ENCODE measurements around the gene METTL2A.
"Not testable (repeated sequence)": the region's sequence is repeated elsewhere in the genome, so short reads cannot be mapped to it uniquely, and the experiment has no call there.

Gene METTL2A, protein sequence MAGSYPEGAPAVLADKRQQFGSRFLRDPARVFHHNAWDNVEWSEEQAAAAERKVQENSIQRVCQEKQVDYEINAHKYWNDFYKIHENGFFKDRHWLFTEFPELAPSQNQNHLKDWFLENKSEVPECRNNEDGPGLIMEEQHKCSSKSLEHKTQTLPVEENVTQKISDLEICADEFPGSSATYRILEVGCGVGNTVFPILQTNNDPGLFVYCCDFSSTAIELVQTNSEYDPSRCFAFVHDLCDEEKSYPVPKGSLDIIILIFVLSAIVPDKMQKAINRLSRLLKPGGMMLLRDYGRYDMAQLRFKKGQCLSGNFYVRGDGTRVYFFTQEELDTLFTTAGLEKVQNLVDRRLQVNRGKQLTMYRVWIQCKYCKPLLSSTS
- 26.0 to 33.7 (median 29.4) reads per million in 4 experiments for total RNA-seq

- peak; percentile 73 for DNase-seq
These were observed at the start of gene METTL2A for GRCh38 chr17:62423647-62424461. Gene METTL2A, plus strand, starts transcription at chr17:62423897. Its CDS starts 6 bp downstream, at chr17:62423903.

DNA sequence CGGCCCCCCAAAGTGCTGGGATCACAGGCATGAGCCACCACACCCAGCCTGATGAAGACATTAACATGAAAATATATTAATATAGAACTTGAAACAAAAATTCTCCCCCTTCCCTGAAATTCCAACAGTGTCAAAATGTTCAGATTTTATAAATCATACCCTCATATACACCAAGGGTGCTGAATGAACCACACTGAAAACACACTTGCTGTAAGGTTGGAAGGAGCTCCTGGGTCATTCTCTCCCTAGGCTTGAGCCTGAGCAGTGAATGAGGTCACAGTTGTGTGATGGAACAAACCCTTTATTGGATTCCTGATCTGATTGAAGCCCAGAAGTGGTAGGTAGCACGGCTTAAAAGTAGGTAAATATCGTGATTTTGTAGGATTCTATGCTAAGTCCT, 43.4 kb upstream of the METTL2A start, which contains the start of gene EFCAB3:
EFCAB3 (plus strand) TSS at position 301 of the 400 bp plus-strand sequence. CDS start 2,427 bp downstream, outside the sequence.
- no peak for DNase-seq

GRCh38 chr17:62381561-62381960, 42.1 kb upstream of the METTL2A start:
- no peak for DNase-seq

DNA sequence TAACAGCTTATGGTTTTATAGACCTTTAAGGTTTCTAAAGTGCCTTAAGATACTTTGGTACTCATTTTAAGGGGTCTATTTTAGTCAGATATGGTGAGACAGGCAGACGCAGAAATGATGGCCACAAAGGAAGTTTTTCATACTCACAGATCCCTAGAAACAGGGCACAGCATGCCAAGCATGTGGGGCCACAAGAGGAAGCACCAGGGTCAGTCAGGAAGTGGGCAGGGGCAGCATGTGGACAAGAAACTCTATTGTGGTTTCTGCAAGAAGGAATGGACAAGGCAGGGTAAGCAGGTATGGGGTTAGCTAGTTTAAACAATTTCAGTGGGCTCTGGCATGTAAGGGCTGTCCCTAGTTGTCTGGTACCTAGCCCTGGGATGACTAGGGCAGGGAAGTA, 34.8 kb upstream of the METTL2A start:
- no peak for DNase-seq

DNA sequence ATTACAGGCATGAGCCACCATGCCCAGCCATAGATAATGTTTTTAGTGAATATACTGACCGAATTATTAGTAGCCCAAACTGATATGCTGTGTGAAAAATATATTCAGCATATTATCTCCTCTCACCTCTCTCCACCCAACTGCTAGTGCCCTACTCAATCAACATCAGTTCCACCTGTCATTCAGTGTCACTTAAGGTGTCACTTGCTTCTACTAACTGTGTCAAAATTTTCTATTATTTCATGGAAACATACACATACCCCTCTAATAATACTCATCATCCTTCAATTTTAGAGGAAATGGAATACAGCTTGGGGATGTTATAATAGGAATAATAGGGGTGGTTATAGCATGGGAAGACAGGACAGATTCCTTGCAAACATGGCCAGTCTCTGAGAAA, 30.8 kb upstream of the METTL2A start:
- DNase-seq = no peak

DNA sequence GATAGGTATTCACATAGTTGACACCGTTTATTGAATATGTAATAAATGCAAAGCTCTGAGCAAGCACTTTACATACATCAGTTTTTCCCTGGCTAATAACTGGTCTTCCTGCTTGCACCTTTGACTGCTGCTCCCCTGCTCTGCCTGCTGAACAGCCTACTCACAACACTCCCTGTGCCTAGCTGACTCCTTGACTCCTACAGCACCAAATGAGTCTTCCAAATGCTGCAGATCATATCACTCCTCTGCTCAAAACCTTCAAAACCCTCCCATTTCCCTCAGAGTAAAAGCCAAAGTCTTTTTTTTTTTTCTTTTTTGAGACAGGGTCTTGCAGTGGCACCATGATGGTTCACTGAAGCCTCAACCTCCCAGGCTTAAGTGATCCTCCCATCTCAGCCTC, 24.8 kb upstream of the METTL2A start:
- DNase-seq = no peak

DNA sequence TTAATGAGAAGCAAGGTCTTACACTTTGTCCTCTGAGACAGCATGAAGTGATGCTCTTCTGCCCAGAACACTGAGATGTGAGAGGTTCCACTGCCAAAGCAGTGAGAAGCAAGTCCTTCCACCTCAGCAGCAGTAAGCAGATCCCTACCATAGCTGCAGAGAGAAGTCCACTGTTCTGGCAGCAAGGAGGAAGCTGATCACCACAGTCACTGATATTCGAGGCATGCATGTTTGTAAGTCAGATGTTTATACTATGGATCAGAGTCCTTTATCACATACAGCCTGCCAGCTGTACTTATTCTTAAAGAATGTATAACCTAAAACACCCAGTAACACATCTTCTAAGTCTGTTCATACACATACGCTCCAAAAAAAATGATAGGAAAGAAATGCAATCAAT, 18.2 kb upstream of the METTL2A start:
- no peak for DNase-seq

GRCh38 chr17:62413090-62413489, 10.6 kb upstream of the METTL2A start:
- not testable (repeated sequence) for DNase-seq

DNA sequence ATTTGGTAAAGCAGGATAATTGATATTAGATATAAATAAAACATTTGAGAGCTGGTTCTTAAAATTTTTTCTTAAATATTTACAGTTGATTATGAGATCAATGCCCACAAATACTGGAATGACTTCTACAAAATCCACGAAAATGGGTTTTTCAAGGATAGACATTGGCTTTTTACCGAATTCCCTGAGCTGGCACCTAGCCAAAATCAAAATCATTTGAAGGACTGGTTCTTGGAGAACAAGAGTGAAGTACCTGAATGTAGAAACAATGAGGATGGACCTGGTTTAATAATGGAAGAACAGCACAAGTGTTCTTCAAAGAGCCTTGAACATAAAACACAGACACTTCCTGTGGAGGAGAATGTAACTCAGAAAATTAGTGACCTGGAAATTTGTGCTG, 2.5 kb downstream of the METTL2A start:
- DNase-seq = not testable (repeated sequence)

DNA sequence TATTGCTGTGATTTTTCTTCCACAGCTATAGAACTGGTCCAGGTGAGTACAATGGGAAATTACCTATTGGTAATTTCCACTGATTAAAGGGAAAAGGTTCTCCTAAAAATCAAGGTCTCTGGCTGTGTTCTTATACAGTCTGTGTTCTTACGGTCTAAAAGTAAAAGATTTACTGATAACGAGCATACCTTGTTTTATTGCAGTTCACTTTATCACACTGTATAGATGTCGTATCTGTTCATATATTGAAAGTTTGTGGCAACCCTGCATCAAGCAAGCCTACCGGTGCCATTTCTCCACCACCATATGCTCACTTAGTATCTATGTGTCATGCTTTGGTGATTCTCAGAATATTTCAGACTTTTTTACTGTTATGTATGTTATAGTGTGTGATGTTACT, 11.6 kb downstream of the METTL2A start:
- not testable (repeated sequence) for DNase-seq

DNA sequence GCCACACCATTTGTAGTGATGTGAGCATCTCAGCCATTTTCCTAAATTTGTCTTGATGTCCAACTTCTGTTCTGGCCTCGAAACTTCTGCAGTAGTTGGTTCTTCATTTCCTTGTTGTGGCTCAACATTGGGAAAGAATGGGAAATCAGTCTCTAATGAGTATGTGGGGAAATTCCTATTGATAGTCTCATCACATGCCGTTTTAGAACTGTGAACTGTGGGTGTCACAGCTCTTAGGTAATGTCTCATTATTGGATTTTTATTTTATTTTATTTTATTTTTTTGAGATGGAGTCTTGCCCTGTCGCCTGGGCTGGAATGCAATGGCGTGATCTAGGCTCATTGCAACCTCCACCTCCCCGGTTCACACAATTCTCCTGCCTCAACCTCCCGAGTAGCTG, 17.5 kb downstream of the METTL2A start:
- not testable (repeated sequence) for DNase-seq

GRCh38 chr17:62444063-62444462, 20.4 kb downstream of the METTL2A start:
- no peak for DNase-seq

GRCh38 chr17:62445791-62446190, 22.1 kb downstream of the METTL2A start:
- DNase-seq = not testable (repeated sequence)

GRCh38 chr17:62452195-62452594, 28.5 kb downstream of the METTL2A start:
- not testable (repeated sequence) for DNase-seq

GRCh38 chr17:62453041-62453440, 29.3 kb downstream of the METTL2A start:
- DNase-seq = not testable (repeated sequence)

- DNase-seq = not testable (repeated sequence)
These were observed 30.0 kb downstream of the METTL2A start for GRCh38 chr17:62453656-62454055.

DNA sequence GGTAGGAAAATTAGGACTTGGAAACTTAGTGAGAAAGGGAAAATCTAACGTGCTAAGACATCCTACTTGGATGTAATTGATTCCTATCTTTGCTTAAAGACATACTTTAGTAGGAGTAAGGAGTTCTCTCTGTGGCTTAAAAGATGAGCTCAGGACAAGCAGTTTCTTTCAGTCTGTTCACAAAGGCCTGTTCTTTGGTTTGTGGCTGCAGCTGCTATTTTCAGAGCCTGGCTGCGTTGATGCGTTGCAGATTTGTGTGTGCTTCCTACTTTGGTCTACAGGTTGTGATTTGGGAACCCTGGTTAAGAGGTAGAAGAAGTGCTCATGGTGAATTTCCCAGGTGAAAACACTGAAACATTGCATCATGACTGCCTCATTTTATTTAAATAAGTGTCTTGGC, 30.4 kb downstream of the METTL2A start:
- not testable (repeated sequence) for DNase-seq

DNA sequence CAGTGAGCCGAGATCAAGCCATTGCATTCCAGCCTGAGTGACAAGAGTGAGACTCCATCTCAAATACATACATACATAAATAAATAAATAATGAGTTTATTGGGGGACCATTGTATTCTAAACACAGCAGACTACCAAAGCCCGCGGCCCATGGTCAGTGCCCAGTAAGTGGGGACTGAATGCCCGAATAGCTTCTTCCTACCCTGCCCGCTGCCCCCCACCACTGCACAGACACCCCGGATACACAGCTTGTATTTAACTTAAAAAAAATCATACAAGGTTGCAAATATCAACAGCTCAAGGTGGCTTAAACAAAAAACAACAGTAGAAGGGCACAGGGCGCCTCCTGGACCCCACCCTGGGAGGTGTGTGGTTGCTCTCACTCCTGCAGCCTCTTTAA, 32.3 kb downstream of the METTL2A start:
- no peak for DNase-seq

DNA sequence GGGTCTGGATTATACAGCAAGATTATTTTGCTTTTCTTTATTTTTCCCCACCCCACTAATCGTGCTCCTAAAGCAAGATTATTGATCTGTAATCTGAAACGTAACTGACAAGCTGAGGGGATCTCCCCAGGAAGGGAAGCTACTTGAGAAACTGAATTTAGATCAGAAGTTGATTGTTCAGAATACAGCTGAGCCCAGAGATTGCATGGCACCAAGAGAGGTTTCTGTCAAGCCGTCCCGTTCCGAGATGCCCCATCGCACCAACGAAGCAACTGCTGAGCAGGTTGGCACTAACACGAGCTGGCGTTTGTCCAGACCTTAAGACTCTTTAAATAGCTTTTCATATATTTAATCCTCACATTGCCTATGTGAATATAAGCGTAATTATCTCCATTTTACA, 34.8 kb downstream of the METTL2A start:
- not testable (repeated sequence) for DNase-seq

- not testable (repeated sequence) for DNase-seq
These were observed 40.7 kb downstream of the METTL2A start for GRCh38 chr17:62464422-62464821.

- DNase-seq = not testable (repeated sequence)
These were observed 41.6 kb downstream of the METTL2A start for GRCh38 chr17:62465271-62465670.

- DNase-seq = peak; percentile 47
These were observed 47.1 kb downstream of the METTL2A start for GRCh38 chr17:62470666-62471379.

DNA sequence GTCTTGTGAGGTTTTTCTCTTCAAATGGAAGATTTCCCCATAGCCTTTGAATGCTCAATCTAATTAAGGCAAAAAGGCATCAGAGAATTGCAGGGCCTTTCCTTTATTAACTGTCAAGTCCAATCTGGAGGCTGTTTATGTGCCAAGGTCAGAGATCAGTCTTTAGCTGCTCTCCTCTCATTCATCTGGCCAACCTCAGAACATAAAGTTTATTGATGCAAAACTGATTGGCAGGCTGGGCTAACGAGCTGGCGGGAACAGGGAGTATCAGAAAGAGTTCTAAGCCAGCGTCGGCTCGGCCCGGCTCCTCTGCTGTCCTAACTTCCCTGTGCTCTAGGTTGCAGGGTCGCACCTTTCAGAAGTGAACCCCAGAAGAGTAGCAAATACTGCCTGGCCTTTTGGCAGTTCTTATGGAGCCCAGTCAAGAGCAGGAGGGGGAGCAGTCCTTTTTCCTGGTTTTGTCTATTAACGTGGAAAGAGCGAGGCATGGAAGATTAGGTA, 47.7 kb downstream of the METTL2A start:
- DNase-seq = not testable (repeated sequence)
